ENCODE results near the gene BLOC1S2.

BLOC1S2 gene

GRCh38 chr10:100307684-100308083 is 21.2 kb upstream of the BLOC1S2 start:
- TF ChIP-seq GATA3 (IDR thresholded peaks at IDR 0.05; ENCODE audit: low read depth, low read length): no peak
- TF ChIP-seq GATA2 (IDR thresholded peaks at IDR 0.05; ENCODE audit: low read depth, low read length): no peak

GRCh38 chr10:100306861-100307260 is 20.4 kb upstream of the BLOC1S2 start:
- TF ChIP-seq GATA2 (IDR thresholded peaks at IDR 0.05; ENCODE audit: low read depth, low read length): no peak
- no peak for TF ChIP-seq GATA3 (IDR thresholded peaks at IDR 0.05; ENCODE audit: low read depth, low read length)

- no peak for TF ChIP-seq GATA3 (IDR thresholded peaks at IDR 0.05; ENCODE audit: low read depth, low read length)
- no peak for TF ChIP-seq GATA2 (IDR thresholded peaks at IDR 0.05; ENCODE audit: low read depth, low read length)
These were observed 17.9 kb upstream of the BLOC1S2 start for GRCh38 chr10:100304414-100304813.

GRCh38 chr10:100303724-100304319 is 17.3 kb upstream of the BLOC1S2 start:
- TF ChIP-seq GATA3 (IDR thresholded peaks at IDR 0.05; ENCODE audit: low read depth, low read length) (no peak), GATA2 (IDR thresholded peaks at IDR 0.05; ENCODE audit: low read depth, low read length) (no peak)

GRCh38 chr10:100297242-100297641 is 10.8 kb upstream of the BLOC1S2 start:
- TF ChIP-seq GATA3 (IDR thresholded peaks at IDR 0.05; ENCODE audit: low read depth, low read length) (no peak), GATA2 (IDR thresholded peaks at IDR 0.05; ENCODE audit: low read depth, low read length) (no peak)

GRCh38 chr10:100293066-100293465 is 6.6 kb upstream of the BLOC1S2 start:
- TF ChIP-seq GATA3 (IDR thresholded peaks at IDR 0.05; ENCODE audit: low read depth, low read length) (no peak), GATA2 (IDR thresholded peaks at IDR 0.05; ENCODE audit: low read depth, low read length) (no peak)

GRCh38 chr10:100291356-100291755 is 4.9 kb upstream of the BLOC1S2 start:
- no peak for TF ChIP-seq GATA2 (IDR thresholded peaks at IDR 0.05; ENCODE audit: low read depth, low read length)
- TF ChIP-seq GATA3 (IDR thresholded peaks at IDR 0.05; ENCODE audit: low read depth, low read length): no peak

- TF ChIP-seq GATA2 (IDR thresholded peaks at IDR 0.05; ENCODE audit: low read depth, low read length): peak; percentile 32; the same call in 1 of the 2 replicates
- no peak for TF ChIP-seq GATA3 (IDR thresholded peaks at IDR 0.05; ENCODE audit: low read depth, low read length)
These were observed 3.2 kb upstream of the BLOC1S2 start for GRCh38 chr10:100289641-100290040.

- TF ChIP-seq GATA3 (IDR thresholded peaks at IDR 0.05; ENCODE audit: low read depth, low read length) (no peak), GATA2 (IDR thresholded peaks at IDR 0.05; ENCODE audit: low read depth, low read length) (no peak)
These were observed 1.7 kb upstream of the BLOC1S2 start for GRCh38 chr10:100288196-100288595.

GRCh38 chr10:100287756-100288155 is 1.3 kb upstream of the BLOC1S2 start:
- no peak for TF ChIP-seq GATA3 (IDR thresholded peaks at IDR 0.05; ENCODE audit: low read depth, low read length)
- TF ChIP-seq GATA2 (IDR thresholded peaks at IDR 0.05; ENCODE audit: low read depth, low read length): no peak

- TF ChIP-seq GATA3 (IDR thresholded peaks at IDR 0.05; ENCODE audit: low read depth, low read length): no peak
- TF ChIP-seq GATA2 (IDR thresholded peaks at IDR 0.05; ENCODE audit: low read depth, low read length): no peak
These were observed 3.6 kb downstream of the BLOC1S2 start for GRCh38 chr10:100282907-100283306.

GRCh38 chr10:100267239-100268104 is 19.0 kb downstream of the BLOC1S2 start, which contains the start of gene CWF19L1:
CWF19L1 (minus strand) TSS chr10:100267638; CDS start chr10:100267593, 45 bp downstream.
- TF ChIP-seq GATA2 (IDR thresholded peaks at IDR 0.05; ENCODE audit: low read depth, low read length) (no peak), GATA3 (IDR thresholded peaks at IDR 0.05; ENCODE audit: low read depth, low read length) (no peak)

GRCh38 chr10:100265821-100266485 is 20.5 kb downstream of the BLOC1S2 start:
- TF ChIP-seq GATA3 (IDR thresholded peaks at IDR 0.05; ENCODE audit: low read depth, low read length) (no peak), GATA2 (IDR thresholded peaks at IDR 0.05; ENCODE audit: low read depth, low read length) (no peak)

- TF ChIP-seq GATA3 (IDR thresholded peaks at IDR 0.05; ENCODE audit: low read depth, low read length): no peak
- TF ChIP-seq GATA2 (IDR thresholded peaks at IDR 0.05; ENCODE audit: low read depth, low read length): no peak
These were observed 32.3 kb downstream of the BLOC1S2 start for GRCh38 chr10:100254191-100254590.

Measured in SH-SY5Y (cell line).